K562 (cell line): ENCODE results near the gene PLRG1. TPM values are rescaled to one million over a fixed set of nuclear protein-coding genes. Genes with fewer than 3 reads are reported as not detected.

Experiments used
- ATAC-seq: fragments of 200-7000 bp; cut with Tn5 transposase; 3 replicates; pipeline ENCODE4 v1.9.1; 2020; ENCODE audit warnings: moderate library complexity
- BruUV-seq: library from RNA; stranded (reverse); fragments of 400-500 nt; replicated peaks from 2 replicates; lab custom pipeline; 2021; lab: Mats Ljungman, UMichigan
- CTCF ChIA-PET: fragments of 300-600 bp; formaldehyde crosslinking; extraction: SDS; loops from one replicate; lab custom pipeline; 2021; ENCODE audit warnings: low intra/inter-chr PET ratio; lab: Yijun Ruan, JAX
- POLR2A ChIA-PET: fragments of 300-600, 350-650 bp; sonication (Branson Sonifier 250); formaldehyde crosslinking; extraction: SDS; loops from one replicate; lab custom pipeline; 2021; ENCODE audit warnings: antibody characterized with exemption, inconsistent platforms; lab: Yijun Ruan, JAX
- DNase-seq, 4 experiments: peaks; one replicate each; pipeline versions ENCODE4 v3.0.0 to v3.0.0-alpha.2; 2011 to 2018; ENCODE audit warnings: low spot score in 3 of 4, mixed read lengths in 3 of 4; ENCODE audit errors: extremely low read depth in 1 of 4
- FAIRE-seq: peaks from 2 replicates; lab custom pipeline; 2011; peaks lifted over from hg19 to GRCh38; lab: Jason Lieb, UNC
- H2AFZ ChIP-seq: 2 replicates; pipeline ENCODE4 v1.6.0; 2011; ENCODE audit warnings: low read depth, low read length, control low read depth, inconsistent platforms
- H3K27ac ChIP-seq: fragments of 200-600 bp; 3 replicates; pipeline ENCODE4 v1.8.0; 2011; ENCODE audit warnings: low read depth, mild to moderate bottlenecking, control low read depth, inconsistent platforms, low read length, moderate library complexity, mixed read lengths; ENCODE audit errors: extremely low read depth
- H3K27me3 ChIP-seq, 2 experiments: fragments of 300-600 bp in 1 of 2; 2 replicates in 1 of 2; 3 replicates in 1 of 2; pipeline versions ENCODE4 v1.6.0 to v1.8.0; 2011; ENCODE audit warnings: inconsistent platforms in 2 of 2, low read length in 2 of 2, mild to moderate bottlenecking in 1 of 2, mixed read lengths in 1 of 2, moderate library complexity in 1 of 2; ENCODE audit not compliant: control insufficient read depth in 2 of 2, insufficient read depth in 2 of 2
- H3K36me3 ChIP-seq: fragments of 300-600 bp; 3 replicates; pipeline ENCODE4 v1.8.0; 2011; ENCODE audit warnings: mild to moderate bottlenecking, low read length, inconsistent platforms; ENCODE audit not compliant: control insufficient read depth, insufficient read depth
- H3K4me1 ChIP-seq, 2 experiments: fragments of 200-600 bp in 1 of 2; replicated peaks in 1 of 2; 2 replicates in 1 of 2; 3 replicates in 1 of 2; pipeline versions ENCODE4 v1.5.1 to v1.8.0; 2011; ENCODE audit warnings: inconsistent platforms in 2 of 2, low read length in 2 of 2, mild to moderate bottlenecking in 1 of 2, mixed read lengths in 1 of 2, moderate library complexity in 1 of 2; ENCODE audit not compliant: control insufficient read depth in 2 of 2, insufficient read depth in 2 of 2
- H3K4me2 ChIP-seq: 2 replicates; pipeline ENCODE4 v1.6.1; 2011; ENCODE audit warnings: low read length, control low read depth, inconsistent platforms, mixed read lengths; ENCODE audit not compliant: insufficient read depth
- H3K4me3 ChIP-seq: fragments of 200-600 bp; sonication (generic), shearing (Covaris generic); 2 replicates; pipeline ENCODE4 v1.5.1; 2016; ENCODE audit warnings: control low read depth, inconsistent platforms
- H3K79me2 ChIP-seq: fragments of 200-600 bp; 3 replicates; pipeline ENCODE4 v1.8.0; 2011; ENCODE audit warnings: low read length, inconsistent platforms; ENCODE audit not compliant: control insufficient read depth, insufficient read depth
- H3K9ac ChIP-seq, 2 experiments: 2 replicates each; pipeline versions ENCODE4 v1.6.0 to v1.6.1; 2011; ENCODE audit warnings: low read depth in 2 of 2, low read length in 2 of 2, control low read depth in 1 of 2, inconsistent platforms in 1 of 2, mild to moderate bottlenecking in 1 of 2, mixed read lengths in 1 of 2; ENCODE audit not compliant: insufficient read depth in 1 of 2
- H3K9me1 ChIP-seq: one replicate; pipeline ENCODE4 v1.6.0; 2011; ENCODE audit warnings: inconsistent platforms, mild to moderate bottlenecking, low read length, moderate library complexity; ENCODE audit not compliant: control insufficient read depth, insufficient read depth
- H3K9me3 ChIP-seq: replicated peaks from 2 replicates; pipeline ENCODE4 v1.5.1; 2011; ENCODE audit warnings: low read depth, low read length, inconsistent platforms; ENCODE audit not compliant: control insufficient read depth, insufficient read depth
- H4K20me1 ChIP-seq: replicated peaks from 2 replicates; pipeline ENCODE4 v1.6.1; 2011; ENCODE audit warnings: low read length, inconsistent platforms, mixed read lengths; ENCODE audit not compliant: control insufficient read depth, insufficient read depth
- DMBX1 ChIP-seq: fragments of 250-450 bp; sonication (Bioruptor Pico); IDR thresholded peaks from 2 replicates; pipeline ENCODE4 v1.8.0; 2022; ENCODE audit warnings: inconsistent platforms, mild to moderate bottlenecking, moderate library complexity, borderline replicate concordance
- E2F6 ChIP-seq, 2 experiments: IDR thresholded peaks; 2 replicates each; pipeline ENCODE4 v1.6.1; 2011; ENCODE audit warnings: borderline replicate concordance in 1 of 2, control low read depth in 1 of 2, low read depth in 1 of 2, low read length in 1 of 2, mild to moderate bottlenecking in 1 of 2, mixed read lengths in 1 of 2, moderate library complexity in 1 of 2; ENCODE audit not compliant: insufficient read depth in 1 of 2, insufficient read length in 1 of 2, poor library complexity in 1 of 2, severe bottlenecking in 1 of 2; ENCODE audit errors: extremely low read depth in 1 of 2
- ELF2 ChIP-seq: fragments of 250-450 bp; sonication (Bioruptor Pico); IDR thresholded peaks from 2 replicates; pipeline ENCODE4 v1.5.0; 2021; ENCODE audit warnings: mild to moderate bottlenecking
- GATA2 ChIP-seq: sonication (generic); formaldehyde crosslinking; IDR thresholded peaks from 2 replicates; pipeline ENCODE4 v1.4.0; 2020; ENCODE audit warnings: mild to moderate bottlenecking, missing genetic modification reagents
- KDM5B ChIP-seq: fragments of 200-600 bp; sonication (generic); IDR thresholded peaks from 2 replicates; pipeline ENCODE4 v1.6.1; 2012; ENCODE audit warnings: low read depth, mild to moderate bottlenecking, moderate library complexity, low read length, control low read depth, inconsistent platforms; ENCODE audit not compliant: insufficient replicate concordance
- NR2C2 ChIP-seq, 2 experiments: fragments of 200-800 bp in 1 of 2; sonication (Bioruptor generic) in 1 of 2; sonication (generic) in 1 of 2; formaldehyde crosslinking in 1 of 2; IDR thresholded peaks; 2 replicates each; pipeline versions ENCODE4 v1.6.1 to v1.8.0; 2016 to 2022; ENCODE audit warnings: mild to moderate bottlenecking in 1 of 2, missing compliant biosample characterization in 1 of 2, missing genetic modification characterization in 1 of 2, missing genetic modification reagents in 1 of 2
- NR2F6 ChIP-seq: fragments of 450-650 bp; formaldehyde crosslinking; IDR thresholded peaks from 2 replicates; pipeline ENCODE4 v1.4.0; 2020; ENCODE audit warnings: mild to moderate bottlenecking
- RBM14 ChIP-seq: fragments of 200-400 bp; formaldehyde crosslinking; IDR thresholded peaks from 2 replicates; pipeline ENCODE4 v1.6.1; 2018; ENCODE audit warnings: low read depth, mild to moderate bottlenecking, low read length, moderate library complexity, borderline replicate concordance; ENCODE audit not compliant: insufficient read depth
- RBM25 ChIP-seq: fragments of 200-400 bp; formaldehyde crosslinking; IDR thresholded peaks from 2 replicates; pipeline ENCODE4 v1.6.1; 2018; ENCODE audit warnings: low read length, low read depth, moderate library complexity; ENCODE audit not compliant: severe bottlenecking
- SNRNP70 ChIP-seq: fragments of 200-400 bp; formaldehyde crosslinking; optimal IDR thresholded peaks from 2 replicates; pipeline ENCODE3; 2017; ENCODE audit warnings: low read depth, low read length
- SP1 ChIP-seq: sonication (generic); formaldehyde crosslinking; IDR thresholded peaks from 2 replicates; pipeline ENCODE4 v1.8.1; 2022; ENCODE audit warnings: mild to moderate bottlenecking, missing genetic modification reagents
- ZFX ChIP-seq: sonication (generic); formaldehyde crosslinking; IDR thresholded peaks from 2 replicates; pipeline ENCODE4 v1.8.0; 2022; ENCODE audit warnings: mild to moderate bottlenecking, missing genetic modification reagents, moderate library complexity
- ZKSCAN1 ChIP-seq: fragments of 150-350 bp; IDR thresholded peaks from 2 replicates; pipeline ENCODE4 v1.6.1; 2016; ENCODE audit warnings: low read depth, low read length
- ZNF146 ChIP-seq: IDR thresholded peaks from one replicate; pipeline ENCODE4 v1.6.1; 2018; ENCODE audit warnings: missing compliant biosample characterization; ENCODE audit not compliant: unreplicated experiment
- ZNF431 ChIP-seq: sonication (generic); formaldehyde crosslinking; IDR thresholded peaks from 2 replicates; pipeline ENCODE4 v1.8.0; 2022; ENCODE audit warnings: mild to moderate bottlenecking, missing genetic modification reagents
- ZNF695 ChIP-seq: fragments of 450-650 bp; formaldehyde crosslinking; IDR thresholded peaks from 2 replicates; pipeline ENCODE4 v1.4.0; 2020; ENCODE audit warnings: mild to moderate bottlenecking, moderate library complexity
- WGBS: fragments of 100-300 bp; shearing (Covaris generic); methylation state at CpG from one replicate; pipeline ENCODE4 v1.1.6; 2016; ENCODE audit warnings: low coverage, mixed read lengths; ENCODE audit not compliant: insufficient coverage; ENCODE audit errors: missing lambda C conversion rate; 5-methylcytosine and 5-hydroxymethylcytosine counted together
- in situ Hi-C: fragments of 300-500 bp; cut with MboI; formaldehyde crosslinking; loops from 4 replicates; pipeline ENCODE4 v1.15.0; 2018; ENCODE audit warnings: inconsistent platforms, mixed read lengths
- intact Hi-C: fragments of 100-400 bp; cut with micrococcal nuclease; formaldehyde crosslinking; loops from 2 replicates; pipeline ENCODE4 v1.14.2; 2022
- polyA plus RNA-seq, 8 experiments: library from polyadenylated mRNA; depleted of rRNA in 4 of 8; stranded (reverse) in 5 of 8; unstranded in 3 of 8; fragments of >200 nt; fragmentation: Nextera tagmentation in 2 of 8; fragmentation: Illumina TruSeq in 1 of 8; extraction: Ambion mirVana in 2 of 8; extraction: Trizol in 1 of 8; gene quantifications; 2 replicates each; pipeline versions ENCODE4 v1.2.1 to v1.2.3, GENCODE V29; 2011 to 2014; ENCODE audit warnings: inconsistent platforms in 1 of 8, missing spikeins in 1 of 8
- total RNA-seq, 7 experiments: library from RNA; depleted of rRNA in 6 of 7; stranded (reverse); fragments of >200 nt in 6 of 7; fragmentation: Illumina TruSeq in 2 of 7; extraction: Trizol in 2 of 7; gene quantifications; 2 replicates each; pipeline versions ENCODE4 v1.2.1 to v1.2.3, GENCODE V29; 2011 to 2021; ENCODE audit warnings: low replicate concordance in 1 of 7

PLRG1 gene
- total and polyA plus RNA-seq, 9 of the 15 experiments (the other 6 are each of a cell fraction or from before 2014, with no cell fraction given) = 48.0 to 248 (median 120) TPM

GRCh38 chr4:154542271-154542879 is 7.8 kb downstream of the PLRG1 start:
- Histone ChIP-seq H3K4me1 (no peaks in the 10 kb centered on the region), H3K9me1 (no peaks in the 10 kb centered on the region)
- WGBS = 94% methylated on average over 4 of the region's 4 CpGs
- no TSS peak for BruUV-seq
- TF ChIP-seq E2F6 (IDR thresholded peaks at IDR 0.05; ENCODE audit: borderline replicate concordance in 1 of 2, extremely low read depth in 1 of 2, insufficient read depth in 1 of 2, insufficient read length in 1 of 2, low read depth in 1 of 2, low read length in 1 of 2, poor library complexity in 1 of 2, severe bottlenecking in 1 of 2) (no peak), SP1 (CRISPR knock-in tag) (no peak), ZNF146 (CRISPR knock-in tag) (peak; percentile 40), ZKSCAN1 (no peak), NR2F6 (CRISPR knock-in tag) (no peak), SNRNP70 (no peak), KDM5B (no peak), ZNF695 (CRISPR knock-in tag) (no peak), RBM25 (peak; percentile 7), RBM14 (no peak), ZFX (no peak), DMBX1 (CRISPR knock-in tag) (no peak), ELF2 (CRISPR knock-in tag) (no peak), ZNF431 (CRISPR knock-in tag) (no peak), GATA2 (no peak), NR2C2 (CRISPR knock-in tag; IDR thresholded peaks at IDR 0.05) (no peak), NR2C2 (tag; IDR thresholded peaks at IDR 0.05) (no peak)
- TF ChIP-seq, all 486 proteins: peak for 2
- ATAC-seq (no peak), FAIRE-seq (no peak), DNase-seq (no peak)
- Histone ChIP-seq H3K27ac (no peak overlapping the region), H3K4me3 (no peak overlapping the region), H4K20me1 (no peaks in the 10 kb centered on the region), H3K36me3 (peaks cover 99% of the 10 kb centered on the region), H3K79me2 (0 out of 3 replicates have a peak, but pooled peaks cover 2% of the 10 kb centered on the region), H3K4me2 (no peak overlapping the region), H2AFZ (no peak overlapping the region), H3K9me3 (no peaks in the 10 kb centered on the region), H3K9ac (no peak overlapping the region), H3K27me3 (no peaks in the 10 kb centered on the region)
- in situ Hi-C loops = no loop called here
- intact Hi-C loops = no loop called here
- ChIA-PET POLR2A (no interaction called here), CTCF (no interaction called here)
